Large intestine (tissue), 3 donors: ENCODE results near the gene BCR. TPM values are rescaled to one million over a fixed set of nuclear protein-coding genes. Genes with fewer than 3 reads are reported as not detected.

Experiments
- DNase-seq, 2 donors: peaks; one replicate each; pipeline versions ENCODE4 v3.0.0 to v3.0.0-alpha.2; 2013
- H3K27ac ChIP-seq: one replicate; pipeline ENCODE4 v1.5.1; 2013; ENCODE audit warnings: low read length
- H3K27me3 ChIP-seq: 2 replicates; pipeline ENCODE4 v1.6.1; 2013; ENCODE audit warnings: low read length; ENCODE audit not compliant: control insufficient read depth, insufficient read depth
- H3K36me3 ChIP-seq: 2 replicates; pipeline ENCODE4 v1.6.1; 2013; ENCODE audit warnings: low read length; ENCODE audit not compliant: control insufficient read depth, insufficient read depth
- H3K4me1 ChIP-seq: one replicate; pipeline ENCODE4 v1.6.1; 2013; ENCODE audit warnings: low read length; ENCODE audit not compliant: control insufficient read depth, insufficient read depth
- H3K4me3 ChIP-seq: one replicate; pipeline ENCODE4 v1.5.1; 2013; ENCODE audit warnings: low read length
- H3K9me3 ChIP-seq: one replicate; pipeline ENCODE4 v1.6.1; 2013; ENCODE audit warnings: mild to moderate bottlenecking, low read depth, low read length, moderate library complexity; ENCODE audit not compliant: control insufficient read depth
- WGBS: methylation state at CpG from one replicate; pipeline ENCODE4 v1.1.5; 2013; ENCODE audit warnings: low lambda C conversion rate; ENCODE audit not compliant: insufficient coverage; 5-methylcytosine and 5-hydroxymethylcytosine counted together
- polyA plus RNA-seq: library from polyadenylated mRNA; unstranded; fragments of 120-200 nt; gene quantifications from one replicate; pipeline ENCODE4 v1.2.1, GENCODE V29; 2013

Gene BCR
- polyA plus RNA-seq, 1 donor: 29.0 TPM

- no peak for DNase-seq
- no peak overlapping the region for H3K4me3 ChIP-seq
- no peak overlapping the region for H3K27ac ChIP-seq
- H3K9me3 ChIP-seq: no peaks in the 10 kb centered on the region
- peaks cover 16% of the 10 kb centered on the region for H3K4me1 ChIP-seq
- peaks cover 30% of the 10 kb centered on the region for H3K36me3 ChIP-seq
- no peaks in the 10 kb centered on the region for H3K27me3 ChIP-seq
- WGBS: no CpG with 5 or more reads among the region's 15 CpGs
Measured at GRCh38 chr22:23257889-23258825, 77.8 kb downstream of the BCR start.

DNA sequence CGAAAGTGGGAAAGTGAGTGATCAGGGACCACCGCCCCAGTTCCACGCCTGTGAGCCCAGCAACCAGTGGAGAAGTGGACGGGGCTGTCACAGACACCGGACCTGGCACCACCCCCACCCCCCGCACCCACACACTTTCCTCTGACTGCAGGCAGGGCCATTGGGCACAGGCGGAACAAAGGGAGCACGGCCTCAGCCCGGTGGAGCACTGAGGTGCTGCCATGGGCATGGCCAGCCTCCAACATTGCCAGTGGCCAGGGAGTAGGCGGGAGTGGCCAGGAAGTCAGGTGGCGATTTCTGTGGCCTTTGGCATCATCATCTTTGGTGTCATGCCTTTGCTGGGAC, 78.5 kb downstream of the BCR start:
- H3K9me3 ChIP-seq: no peaks in the 10 kb centered on the region

GRCh38 chr22:23259916-23260644, 79.8 kb downstream of the BCR start:
- DNase-seq: no peak
- Histone ChIP-seq H3K4me1 (peaks cover 16% of the 10 kb centered on the region), H3K27ac (no peak overlapping the region), H3K27me3 (no peaks in the 10 kb centered on the region), H3K4me3 (no peak overlapping the region), H3K36me3 (peaks cover 30% of the 10 kb centered on the region), H3K9me3 (no peaks in the 10 kb centered on the region)
- WGBS: 92% methylated on average over 2 of the region's 13 CpGs

More for the DNA sequence above, 78.5 kb downstream of the BCR start:
- Histone ChIP-seq H3K36me3 (peaks cover 29% of the 10 kb centered on the region), H3K4me1 (peaks cover 16% of the 10 kb centered on the region), H3K27ac (no peak overlapping the region), H3K4me3 (no peak overlapping the region), H3K27me3 (no peaks in the 10 kb centered on the region)
- no peak for DNase-seq
- no CpG with 5 or more reads among the region's 11 CpGs for WGBS

DNA sequence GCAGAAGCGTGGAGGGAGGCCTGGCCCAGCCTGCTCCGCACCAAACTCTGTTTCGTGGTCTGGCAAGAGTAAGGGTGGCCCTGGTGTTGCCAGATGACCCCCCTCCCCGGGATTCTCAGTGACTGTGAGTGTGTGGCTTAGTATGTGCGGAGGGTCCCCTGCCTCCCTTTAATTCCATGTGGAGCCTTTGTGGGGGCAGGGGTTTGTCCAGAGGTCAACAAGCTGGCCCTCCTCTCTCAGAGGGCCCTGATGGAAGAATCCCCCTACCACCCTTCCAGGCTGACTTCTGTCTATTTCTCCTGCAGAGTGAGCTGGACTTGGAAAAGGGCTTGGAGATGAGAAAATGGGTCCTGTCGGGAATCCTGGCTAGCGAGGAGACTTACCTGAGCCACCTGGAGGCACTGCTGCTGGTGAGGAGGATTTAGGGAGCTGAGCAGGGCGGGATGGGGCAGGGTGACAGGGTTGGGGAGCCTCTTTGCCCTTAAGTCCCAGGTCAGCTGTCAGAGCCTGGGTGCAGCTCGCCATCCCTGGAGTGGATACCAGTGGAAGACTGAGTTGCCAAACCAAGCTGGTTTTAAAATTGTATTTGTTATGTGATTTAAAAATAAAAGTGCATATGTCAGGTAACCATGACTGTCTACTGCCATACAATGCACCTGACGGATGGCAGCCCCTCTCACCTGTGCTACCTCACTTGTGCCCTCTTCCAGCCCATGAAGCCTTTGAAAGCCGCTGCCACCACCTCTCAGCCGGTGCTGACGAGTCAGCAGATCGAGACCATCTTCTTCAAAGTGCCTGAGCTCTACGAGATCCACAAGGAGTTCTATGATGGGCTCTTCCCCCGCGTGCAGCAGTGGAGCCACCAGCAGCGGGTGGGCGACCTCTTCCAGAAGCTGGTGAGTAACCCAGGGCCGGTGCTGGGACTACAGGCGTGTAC, 80.6 kb downstream of the BCR start:
- Histone ChIP-seq H3K9me3 (no peaks in the 10 kb centered on the region), H3K4me1 (peaks cover 16% of the 10 kb centered on the region), H3K27ac (no peak overlapping the region), H3K27me3 (no peaks in the 10 kb centered on the region), H3K4me3 (no peak overlapping the region), H3K36me3 (peaks cover 29% of the 10 kb centered on the region)
- WGBS: no CpG with 5 or more reads among the region's 21 CpGs
- DNase-seq: no peak

DNA sequence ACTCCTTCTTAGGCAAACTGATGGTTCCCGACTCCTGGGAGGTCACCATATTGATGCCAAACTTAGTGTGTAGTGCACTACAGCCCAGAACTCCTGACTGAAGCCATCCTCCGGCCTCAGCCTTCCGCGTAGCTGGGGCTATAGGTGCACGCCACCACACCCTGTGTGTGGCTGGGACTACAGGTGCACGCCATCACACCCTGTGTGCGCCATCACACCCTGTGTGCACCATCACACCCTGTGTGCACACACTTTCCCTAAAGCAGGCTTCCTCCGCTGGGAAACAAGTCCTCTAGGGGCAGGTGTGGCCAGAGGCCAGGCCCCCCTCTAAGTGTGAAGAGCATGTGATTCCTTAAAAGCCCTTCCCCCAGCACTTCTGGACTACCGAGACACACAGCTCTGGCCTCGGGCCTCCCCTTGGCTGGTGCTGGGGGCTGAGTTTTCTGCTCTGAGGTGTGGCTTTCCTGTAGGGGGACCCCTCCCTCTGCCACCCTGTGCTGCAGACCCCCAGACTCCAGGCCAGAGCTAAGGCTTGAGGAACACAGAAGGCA, 81.7 kb downstream of the BCR start:
- no peaks in the 10 kb centered on the region for H3K27me3 ChIP-seq
- H3K4me1 ChIP-seq: peaks cover 6% of the 10 kb centered on the region
- DNase-seq: no peak
- no peaks in the 10 kb centered on the region for H3K9me3 ChIP-seq
- H3K27ac ChIP-seq: no peak overlapping the region
- no CpG with 5 or more reads among the region's 10 CpGs for WGBS
- no peak overlapping the region for H3K4me3 ChIP-seq
- peaks cover 33% of the 10 kb centered on the region for H3K36me3 ChIP-seq

- 93% methylated on average over 12 of the region's 60 CpGs for WGBS
- no peak overlapping the region for H3K27ac ChIP-seq
Measured at GRCh38 chr22:23262518-23263332, 82.4 kb downstream of the BCR start.

DNA sequence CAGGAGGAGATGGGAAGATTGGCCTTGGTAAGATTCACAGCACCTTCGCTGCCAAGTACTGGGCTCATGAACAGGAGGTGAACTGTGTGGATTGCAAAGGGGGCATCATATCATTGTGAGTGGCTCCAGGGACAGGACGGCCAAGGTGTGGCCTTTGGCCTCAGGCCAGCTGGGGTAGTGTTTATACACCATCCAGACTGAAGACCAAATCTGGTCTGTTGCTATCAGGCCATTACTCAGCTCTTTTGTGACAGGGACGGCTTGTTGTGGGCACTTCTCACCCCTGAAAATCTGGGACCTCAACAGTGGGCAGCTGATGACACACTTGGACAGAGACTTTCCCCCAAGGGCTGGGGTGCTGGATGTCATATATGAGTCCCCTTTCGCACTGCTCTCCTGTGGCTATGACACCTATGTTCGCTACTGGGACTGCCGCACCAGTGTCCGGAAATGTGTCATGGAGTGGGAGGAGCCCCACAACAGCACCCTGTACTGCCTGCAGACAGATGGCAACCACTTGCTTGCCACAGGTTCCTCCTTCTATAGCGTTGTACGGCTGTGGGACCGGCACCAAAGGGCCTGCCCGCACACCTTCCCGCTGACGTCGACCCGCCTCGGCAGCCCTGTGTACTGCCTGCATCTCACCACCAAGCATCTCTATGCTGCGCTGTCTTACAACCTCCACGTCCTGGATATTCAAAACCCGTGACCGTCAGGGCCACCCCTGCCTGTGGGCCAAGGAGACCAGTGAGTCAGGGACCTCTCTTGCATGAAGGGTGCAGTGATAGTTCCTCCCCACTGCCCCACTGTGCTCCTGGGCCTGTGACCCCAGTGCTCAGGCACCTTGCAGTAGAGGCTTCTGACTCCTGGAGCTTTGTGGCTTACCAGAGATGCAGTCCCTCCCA, 83.6 kb downstream of the BCR start:
- DNase-seq: no peak
- Histone ChIP-seq H3K4me1 (no peaks in the 10 kb centered on the region), H3K36me3 (peaks cover 48% of the 10 kb centered on the region), H3K27ac (no peak overlapping the region), H3K4me3 (no peak overlapping the region), H3K9me3 (no peaks in the 10 kb centered on the region), H3K27me3 (no peaks in the 10 kb centered on the region)
- 50% methylated on average over 2 of the region's 20 CpGs for WGBS

More at GRCh38 chr22:23262518-23263332, 82.4 kb downstream of the BCR start:
- peaks cover 38% of the 10 kb centered on the region for H3K36me3 ChIP-seq
- no peak overlapping the region for H3K4me3 ChIP-seq
- no peaks in the 10 kb centered on the region for H3K27me3 ChIP-seq
- no peaks in the 10 kb centered on the region for H3K4me1 ChIP-seq
- no peak for DNase-seq
- H3K9me3 ChIP-seq: no peaks in the 10 kb centered on the region

GRCh38 chr22:23264610-23265367, 84.5 kb downstream of the BCR start:
- Histone ChIP-seq H3K9me3 (no peaks in the 10 kb centered on the region), H3K27me3 (no peaks in the 10 kb centered on the region), H3K36me3 (peaks cover 52% of the 10 kb centered on the region), H3K4me1 (no peaks in the 10 kb centered on the region), H3K27ac (no peak overlapping the region), H3K4me3 (no peak overlapping the region)
- WGBS: 94% methylated on average over 2 of the region's 19 CpGs
- no peak for DNase-seq
